Small intestine (tissue), 7 donors: ENCODE measurements around the gene GUCA1A. TPM values are rescaled to one million over a fixed set of nuclear protein-coding genes. Genes with fewer than 3 reads are reported as not detected.

ENCODE experiments used
- DNase-seq, 2 donors: peaks; one replicate each; pipeline versions ENCODE4 v3.0.0 to v3.0.0-alpha.2; 2013
- FAIRE-seq: peaks from 2 replicates; lab custom pipeline; 2012; peaks lifted over from hg19 to GRCh38; lab: Jason Lieb, UNC
- H3K27ac ChIP-seq, 3 donors: one replicate each; pipeline ENCODE4 v1.5.1; 2013; ENCODE audit warnings: low read length in 2 of 3, mild to moderate bottlenecking in 2 of 3, control low read depth in 1 of 3, inconsistent platforms in 1 of 3, low read depth in 1 of 3, moderate library complexity in 1 of 3
- H3K27me3 ChIP-seq, 3 donors: one replicate each; pipeline ENCODE4 v1.6.1; 2013; ENCODE audit warnings: low read length in 3 of 3, inconsistent platforms in 1 of 3; ENCODE audit not compliant: control insufficient read depth in 3 of 3, insufficient read depth in 3 of 3
- H3K36me3 ChIP-seq, 3 donors: one replicate each; pipeline ENCODE4 v1.6.1; 2013; ENCODE audit warnings: low read length in 3 of 3, inconsistent platforms in 1 of 3, low read depth in 1 of 3, mild to moderate bottlenecking in 1 of 3, moderate library complexity in 1 of 3; ENCODE audit not compliant: control insufficient read depth in 3 of 3, insufficient read depth in 2 of 3
- H3K4me1 ChIP-seq, 3 donors: one replicate each; pipeline ENCODE4 v1.6.1; 2013; ENCODE audit warnings: low read length in 2 of 3, inconsistent platforms in 1 of 3, low read depth in 1 of 3, mild to moderate bottlenecking in 1 of 3, moderate library complexity in 1 of 3; ENCODE audit not compliant: control insufficient read depth in 3 of 3, insufficient read depth in 2 of 3
- H3K4me3 ChIP-seq, 3 donors: one replicate each; pipeline ENCODE4 v1.5.1; 2013; ENCODE audit warnings: low read length in 3 of 3, control low read depth in 1 of 3, inconsistent platforms in 1 of 3, low read depth in 1 of 3, mild to moderate bottlenecking in 1 of 3, moderate library complexity in 1 of 3
- H3K9me3 ChIP-seq, 2 donors: one replicate each; pipeline ENCODE4 v1.6.1; 2013; ENCODE audit warnings: low read depth in 1 of 2, low read length in 1 of 2; ENCODE audit not compliant: control insufficient read depth in 2 of 2, insufficient read depth in 1 of 2
- WGBS, 3 donors: extraction: QIAGEN DNeasy Blood & Tissue Kit; methylation state at CpG; one replicate each; pipeline ENCODE4 v1.1.7; 2013; 5-methylcytosine and 5-hydroxymethylcytosine counted together
- polyA plus RNA-seq, 4 donors: library from polyadenylated mRNA; stranded (reverse) in 3 of 4; unstranded in 1 of 4; fragments of 200-250 nt in 3 of 4; fragments of 120-200 nt in 1 of 4; gene quantifications; one replicate each; pipeline versions ENCODE4 v1.2.1 to v1.2.3, GENCODE V29; 2013
- donor health status: healthy with polysubstance abuse.
- donor health status: control.
- donor health status: control.
- donor health status: Bipolar disorder and iron deficiency.
- donor health status: healthy.

GUCA1A gene
- polyA plus RNA-seq, 4 donors = 0.37 to 0.69 TPM; not detected in 2

- Histone ChIP-seq H3K27me3 (peaks cover 0 to 4% (median 0%) of the 10 kb centered on the region in 3 donors), H3K4me3 (no peak overlapping the region), H3K9me3 (no peaks in the 10 kb centered on the region), H3K36me3 (no peaks in the 10 kb centered on the region), H3K27ac (no peak overlapping the region), H3K4me1 (peaks cover 0 to 8% (median 0%) of the 10 kb centered on the region in 3 donors)
- WGBS, 3 donors = 84 to 86% (median 84%) methylated on average over 2 of the region's 2 CpGs
- DNase-seq (no peak), FAIRE-seq (no peak)
Observed at GRCh38 chr6:42158631-42159030, 14.5 kb upstream of the GUCA1A start.

- FAIRE-seq (no peak), DNase-seq (peak in 1 of 2 donors; percentile 30)
- H3K9me3 ChIP-seq = no peaks in the 10 kb centered on the region
- no peak overlapping the region for H3K4me3 ChIP-seq
- no peak overlapping the region for H3K27ac ChIP-seq
- peaks cover 0 to 6% (median 0%) of the 10 kb centered on the region in 3 donors for H3K4me1 ChIP-seq
- peaks cover 0 to 4% (median 0%) of the 10 kb centered on the region in 3 donors for H3K27me3 ChIP-seq
- WGBS, 3 donors = 8 to 58% (median 39%) methylated on average over 4 of the region's 4 CpGs
- H3K36me3 ChIP-seq = no peaks in the 10 kb centered on the region
Observed at GRCh38 chr6:42159431-42160024, 13.6 kb upstream of the GUCA1A start.

- Histone ChIP-seq H3K9me3 (no peaks in the 10 kb centered on the region), H3K4me1 (peaks cover 0 to 12% (median 0%) of the 10 kb centered on the region in 3 donors), H3K36me3 (no peaks in the 10 kb centered on the region), H3K4me3 (no peak overlapping the region), H3K27ac (no peak overlapping the region), H3K27me3 (peaks cover 0 to 4% (median 0%) of the 10 kb centered on the region in 3 donors)
- FAIRE-seq = no peak
- WGBS, 3 donors = 47 to 74% (median 63%) methylated on average over 7 of the region's 7 CpGs
- DNase-seq = no peak
Observed at GRCh38 chr6:42162384-42162783, 10.8 kb upstream of the GUCA1A start.

DNA sequence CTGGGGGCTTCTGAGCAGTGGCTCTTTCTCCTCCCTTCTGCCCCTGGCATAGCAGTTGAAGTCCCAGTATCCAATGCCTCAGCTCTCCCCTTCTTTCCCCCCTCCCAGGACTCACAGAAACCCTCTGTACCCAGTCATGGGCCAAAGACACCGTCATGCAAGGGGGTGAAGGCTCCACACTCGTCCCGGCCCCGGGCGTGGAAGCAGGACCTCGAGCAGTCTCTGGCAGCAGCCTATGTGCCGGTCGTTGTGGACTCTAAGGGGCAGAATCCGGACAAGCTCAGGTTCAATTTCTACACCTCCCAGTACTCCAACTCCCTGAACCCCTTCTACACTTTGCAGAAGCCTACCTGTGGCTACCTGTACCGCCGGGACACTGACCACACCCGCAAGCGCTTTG lies 10.4 kb upstream of the GUCA1A start:
- no peaks in the 10 kb centered on the region for H3K36me3 ChIP-seq
- no peak for FAIRE-seq
- peaks cover 0 to 4% (median 0%) of the 10 kb centered on the region in 3 donors for H3K27me3 ChIP-seq
- 72 to 87% (median 78%) methylated on average over 13 of the region's 13 CpGs for WGBS, 3 donors
- H3K4me1 ChIP-seq = peaks cover 0 to 12% (median 0%) of the 10 kb centered on the region in 3 donors
- no peaks in the 10 kb centered on the region for H3K9me3 ChIP-seq
- no peak overlapping the region for H3K4me3 ChIP-seq
- DNase-seq = no peak
- no peak overlapping the region for H3K27ac ChIP-seq

DNA sequence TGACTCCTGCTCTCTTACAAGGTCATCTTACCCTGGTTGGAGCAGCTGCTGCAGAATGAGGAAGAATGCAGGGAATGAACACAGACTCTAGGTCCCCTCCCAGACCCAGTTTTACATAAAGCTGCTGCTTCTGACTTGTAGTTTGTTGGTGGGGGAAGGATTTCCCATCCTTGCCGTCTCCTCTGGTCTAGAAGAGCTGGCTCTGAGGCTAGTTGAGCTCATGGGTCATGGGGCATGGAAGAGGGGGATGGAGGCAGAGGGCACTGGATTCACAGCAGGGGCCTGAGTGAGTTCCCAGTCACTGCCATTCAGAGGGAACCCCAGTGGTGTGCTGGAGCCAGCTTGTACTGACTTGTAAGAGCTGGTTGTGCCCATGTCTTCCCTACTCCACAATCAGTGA lies 9.2 kb upstream of the GUCA1A start:
- 64 to 81% (median 76%) methylated on average over 1 of the region's 1 CpG for WGBS, 3 donors
- Histone ChIP-seq H3K9me3 (no peaks in the 10 kb centered on the region), H3K4me3 (no peak overlapping the region), H3K4me1 (peaks cover 0 to 12% (median 0%) of the 10 kb centered on the region in 3 donors), H3K27ac (no peak overlapping the region), H3K36me3 (no peaks in the 10 kb centered on the region), H3K27me3 (peaks cover 0 to 4% (median 2%) of the 10 kb centered on the region in 3 donors)
- FAIRE-seq (no peak), DNase-seq (no peak)

GRCh38 chr6:42165016-42165415 lies 8.1 kb upstream of the GUCA1A start:
- FAIRE-seq (no peak), DNase-seq (no peak)
- peaks cover 0 to 3% of the 10 kb centered on the region in 2 donors for H3K9me3 ChIP-seq
- WGBS, 3 donors = 82 to 90% (median 83%) methylated on average over 9 of the region's 9 CpGs
- H3K27me3 ChIP-seq = peaks cover 0 to 2% (median 0%) of the 10 kb centered on the region in 3 donors
- peaks cover 0 to 12% (median 0%) of the 10 kb centered on the region in 3 donors for H3K4me1 ChIP-seq
- no peaks in the 10 kb centered on the region for H3K36me3 ChIP-seq
- H3K4me3 ChIP-seq = no peak overlapping the region
- no peak overlapping the region for H3K27ac ChIP-seq

- Histone ChIP-seq H3K4me1 (peaks cover 0 to 12% (median 0%) of the 10 kb centered on the region in 3 donors), H3K4me3 (no peak overlapping the region), H3K27me3 (peaks cover 0 to 2% (median 0%) of the 10 kb centered on the region in 3 donors), H3K27ac (peak overlapping the region in 1 of 3 donors; percentile 72), H3K9me3 (peaks cover 0 to 3% of the 10 kb centered on the region in 2 donors), H3K36me3 (no peaks in the 10 kb centered on the region)
- DNase-seq (peak; percentile 89 to 90), FAIRE-seq (no peak)
- 5 to 15% (median 5%) methylated on average over 8 of the region's 8 CpGs for whole genome bisulfite sequencing, 3 donors
Observed at GRCh38 chr6:42166444-42167141, 6.6 kb upstream of the GUCA1A start.

GRCh38 chr6:42168650-42169049 lies 4.5 kb upstream of the GUCA1A start:
- Histone ChIP-seq H3K4me3 (no peak overlapping the region), H3K36me3 (no peaks in the 10 kb centered on the region), H3K9me3 (peaks cover 0 to 3% of the 10 kb centered on the region in 2 donors), H3K4me1 (peaks cover 0 to 6% (median 0%) of the 10 kb centered on the region in 3 donors), H3K27me3 (peaks cover 0 to 2% (median 0%) of the 10 kb centered on the region in 3 donors), H3K27ac (no peak overlapping the region)
- 68 to 85% (median 83%) methylated on average over 6 of the region's 6 CpGs for WGBS, 3 donors
- DNase-seq (no peak), FAIRE-seq (no peak)
